ENCODE results near the gene FBXO24.
A peak's percentile ranks its signal among the peaks of the same experiment; 100 is the strongest.

Gene FBXO24

DNA sequence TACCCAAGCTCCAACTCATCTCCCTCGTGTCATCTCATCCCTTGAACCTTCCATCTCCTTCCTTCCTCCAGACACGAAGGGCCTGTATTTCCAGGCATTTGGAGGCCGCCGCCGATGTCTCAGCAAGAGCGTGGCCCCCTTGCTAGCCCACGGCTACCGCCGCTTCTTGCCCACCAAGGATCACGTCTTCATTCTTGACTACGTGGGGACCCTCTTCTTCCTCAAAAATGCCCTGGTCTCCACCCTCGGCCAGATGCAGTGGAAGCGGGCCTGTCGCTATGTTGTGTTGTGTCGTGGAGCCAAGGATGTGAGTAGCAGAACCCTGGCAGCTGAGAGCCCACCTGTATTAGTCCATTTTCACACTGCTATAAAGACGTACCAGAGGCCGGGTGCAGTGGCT, 5.5 kb downstream of the FBXO24 start:
- DNase-seq, result no peak

DNA sequence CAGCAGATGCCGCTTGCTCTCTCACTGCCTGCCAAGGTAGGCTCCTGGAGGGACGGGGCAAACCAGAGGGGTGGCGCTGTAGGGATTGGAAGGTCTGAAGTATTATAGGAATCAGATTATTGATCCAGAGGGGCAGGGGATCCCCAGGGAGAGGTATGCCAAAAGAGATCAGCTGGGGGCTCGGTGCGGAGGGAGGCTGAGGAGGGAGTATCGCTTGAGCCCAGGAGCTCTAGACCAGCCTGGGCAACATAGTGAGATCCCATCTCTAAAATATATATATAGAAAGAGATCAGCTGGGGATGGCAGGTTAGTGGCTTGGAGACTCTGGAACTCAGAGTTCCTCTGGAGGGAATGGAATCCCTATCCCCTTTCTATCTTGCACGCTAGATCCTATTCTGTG, 9.1 kb downstream of the FBXO24 start:
- no peak for DNase-seq

DNA sequence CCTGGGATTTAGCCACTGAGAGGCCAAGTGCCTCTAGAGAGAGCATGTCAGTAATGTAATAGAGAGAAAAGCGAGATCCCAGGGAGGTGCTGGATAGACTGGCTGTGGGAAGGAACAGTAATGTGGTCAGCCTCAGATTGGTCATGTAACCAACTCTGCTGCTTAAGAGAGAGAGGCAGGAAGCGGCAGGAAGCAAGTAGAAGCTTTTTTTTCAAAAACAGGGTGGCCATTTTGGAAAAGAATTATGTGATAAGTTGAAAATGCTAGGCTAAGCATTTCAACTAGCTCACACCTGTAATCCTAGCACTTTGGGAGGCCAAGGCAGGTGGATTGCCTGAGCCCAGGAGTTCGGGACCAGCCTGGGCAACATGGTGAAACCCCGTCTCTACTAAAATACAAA, 12.3 kb downstream of the FBXO24 start:
- no peak for DNase-seq

- DNase-seq, result no peak
Measured at GRCh38 chr7:100599911-100600729, 14.0 kb downstream of the FBXO24 start.

- no peak for DNase-seq
Measured at GRCh38 chr7:100600730-100601038, 14.6 kb downstream of the FBXO24 start.

DNA sequence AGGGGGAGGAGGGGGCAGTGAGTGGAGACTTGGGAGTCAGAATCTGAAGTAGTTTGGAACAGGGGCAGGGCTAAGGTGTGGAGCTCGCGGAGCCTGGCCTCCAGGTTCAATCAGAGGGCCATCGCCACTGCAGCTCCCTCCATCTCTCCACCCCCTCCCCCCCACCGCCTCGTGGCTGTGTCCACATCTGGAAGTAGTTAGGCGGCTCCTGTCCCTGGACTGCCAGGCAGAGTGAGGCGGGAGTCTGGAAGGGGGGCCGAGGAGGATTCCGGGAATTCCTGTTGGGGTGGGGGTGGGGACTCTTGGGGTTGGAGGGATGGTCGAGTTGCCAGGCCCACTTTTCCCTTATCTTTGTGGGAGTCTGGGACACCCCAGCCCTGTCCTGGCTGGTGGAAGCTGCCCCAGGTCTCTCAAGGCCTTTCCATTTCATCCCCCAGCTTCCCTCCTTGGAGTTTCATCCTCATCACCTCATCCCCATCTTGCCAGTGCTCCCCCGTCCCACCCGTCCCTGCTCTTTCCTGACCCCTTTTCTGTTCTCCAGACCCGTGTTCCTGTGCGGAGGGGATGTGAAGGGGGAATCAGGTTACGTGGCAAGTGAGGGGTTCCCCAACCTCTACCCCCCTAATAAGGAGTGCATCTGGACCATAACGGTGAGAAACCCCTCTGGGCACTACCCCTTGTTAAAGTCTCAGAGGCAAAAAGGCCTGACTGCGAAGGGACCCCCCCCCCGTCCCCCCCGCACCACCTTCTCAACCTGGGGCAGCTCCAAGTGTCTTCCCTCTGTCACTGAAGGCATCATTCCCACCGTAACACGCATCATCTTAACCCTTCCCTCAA, 17.0 kb downstream of the FBXO24 start:
- DNase-seq, result peak; percentile 96

DNA sequence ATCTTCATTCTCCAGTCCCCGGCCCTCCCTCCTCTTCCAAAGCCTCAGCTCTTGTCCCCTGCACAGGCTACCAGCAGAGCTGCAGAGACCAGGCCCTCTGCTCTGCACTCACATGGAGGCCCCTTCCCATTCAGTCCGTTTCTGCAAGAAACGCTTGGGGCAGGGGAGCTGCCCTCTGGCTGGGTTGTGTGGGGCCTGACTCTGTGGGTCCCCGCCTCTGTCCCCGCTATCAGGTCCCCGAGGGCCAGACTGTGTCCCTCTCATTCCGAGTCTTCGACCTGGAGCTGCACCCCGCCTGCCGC, 17.5 kb downstream of the FBXO24 start:
- peak; percentile 52 for DNase-seq

GRCh38 chr7:100604028-100604975, 18.2 kb downstream of the FBXO24 start:
- peak; percentile 87 for DNase-seq

- no peak for DNase-seq
Measured at GRCh38 chr7:100604976-100605911, 19.1 kb downstream of the FBXO24 start.

DNA sequence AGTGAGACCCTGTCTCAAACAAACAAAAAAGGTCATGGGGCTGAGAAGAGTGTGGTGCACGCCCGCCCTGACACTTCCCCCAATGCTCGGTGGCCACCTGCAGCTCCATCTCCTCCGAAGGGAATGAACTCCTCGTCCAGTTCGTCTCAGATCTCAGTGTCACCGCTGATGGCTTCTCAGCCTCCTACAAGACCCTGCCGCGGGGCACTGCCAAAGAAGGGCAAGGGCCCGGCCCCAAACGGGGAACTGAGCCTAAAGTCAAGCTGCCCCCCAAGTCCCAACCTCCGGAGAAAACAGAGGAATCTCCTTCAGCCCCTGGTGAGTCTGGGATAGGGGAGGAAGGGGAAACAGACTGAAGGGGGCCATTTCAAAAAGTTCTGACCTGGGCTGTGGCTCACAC, 20.2 kb downstream of the FBXO24 start:
- no peak for DNase-seq

- no peak for DNase-seq
Measured at GRCh38 chr7:100607111-100607510, 21.0 kb downstream of the FBXO24 start.

- DNase-seq, result no peak
Measured at GRCh38 chr7:100609958-100610357, 23.8 kb downstream of the FBXO24 start.

GRCh38 chr7:100611983-100612729, 26.0 kb downstream of the FBXO24 start, which contains the start of gene MOSPD3:
Gene MOSPD3, plus strand, starts transcription at chr7:100612540. Its CDS starts 252 bp downstream, at chr7:100612792.
- DNase-seq, result peak; percentile 99

GRCh38 chr7:100612730-100613390, 26.7 kb downstream of the FBXO24 start:
- no peak for DNase-seq

GRCh38 chr7:100613412-100614175, 27.5 kb downstream of the FBXO24 start:
- no peak for DNase-seq

DNA sequence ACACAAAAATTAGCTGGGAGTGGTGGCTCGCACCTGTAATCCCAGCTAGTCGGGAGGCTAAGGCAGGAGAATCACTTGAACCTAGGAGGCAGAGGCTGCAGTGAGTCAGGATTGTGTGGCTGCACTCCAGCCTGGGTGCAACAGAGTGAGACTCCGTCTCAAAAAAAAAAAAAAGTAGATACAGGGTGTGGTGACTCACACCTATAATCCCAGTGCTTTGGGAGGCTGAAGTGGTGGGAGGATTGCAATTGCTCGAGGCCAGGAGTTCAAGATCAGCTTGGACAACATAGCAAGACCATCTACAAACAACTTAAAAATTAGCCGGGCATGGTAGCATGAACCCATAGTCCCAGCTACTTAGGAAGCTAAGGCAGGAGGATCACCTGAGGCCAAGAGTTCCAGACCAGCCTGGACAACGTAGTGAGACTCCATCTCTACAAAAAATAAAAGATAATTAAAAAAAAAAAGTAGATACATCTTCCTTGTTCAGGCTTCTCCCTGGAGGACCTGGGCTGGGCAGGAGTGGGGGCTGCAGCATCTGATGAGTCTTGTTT, 28.3 kb downstream of the FBXO24 start:
- DNase-seq, result no peak

DNA sequence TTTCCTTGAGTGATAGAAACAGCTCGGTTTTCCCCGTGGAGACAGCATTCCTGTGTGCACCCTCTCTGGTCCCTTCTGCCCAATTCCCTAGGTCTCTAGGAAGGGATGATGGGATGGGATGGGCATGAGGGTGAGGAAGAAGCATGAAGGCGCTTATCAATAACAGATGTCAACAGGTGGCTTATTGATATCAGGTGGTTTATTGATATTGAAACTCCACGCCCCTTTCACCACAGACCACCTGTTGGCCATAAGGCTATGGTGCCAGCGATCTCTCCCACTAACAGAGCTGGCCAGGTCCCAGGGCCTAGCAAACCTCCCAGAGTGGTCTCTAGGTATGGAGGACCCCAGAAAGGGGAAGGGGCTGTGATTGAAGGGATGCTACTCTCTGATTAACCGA, 34.1 kb downstream of the FBXO24 start:
- DNase-seq, result no peak

DNA sequence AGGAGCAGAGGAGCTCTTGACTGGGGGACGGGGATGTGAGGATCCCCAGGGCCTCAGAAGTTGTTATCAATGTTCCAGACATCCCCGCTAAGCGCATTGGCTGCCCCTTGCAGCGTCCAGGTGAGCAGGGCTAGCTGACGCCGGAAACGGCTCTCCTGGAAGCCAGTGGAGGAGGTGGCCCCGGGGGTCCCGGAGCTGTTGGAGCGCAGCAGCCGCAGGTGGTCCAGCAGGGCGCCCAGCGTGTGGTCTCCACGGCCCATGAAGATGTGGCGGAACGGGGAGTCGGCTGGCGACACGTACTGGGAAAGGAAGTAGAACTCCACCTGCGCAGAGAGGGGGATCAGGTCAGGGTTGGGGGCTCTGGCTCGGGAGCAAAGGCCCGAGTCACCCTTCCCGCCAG, 34.7 kb downstream of the FBXO24 start:
- no peak for DNase-seq

GRCh38 chr7:100621554-100621953, 35.4 kb downstream of the FBXO24 start:
- DNase-seq, result no peak

Measured in fibroblast of skin of scalp (primary cell).